Measurements from ENCODE around the gene ACSBG1.

ACSBG1 gene, protein sequence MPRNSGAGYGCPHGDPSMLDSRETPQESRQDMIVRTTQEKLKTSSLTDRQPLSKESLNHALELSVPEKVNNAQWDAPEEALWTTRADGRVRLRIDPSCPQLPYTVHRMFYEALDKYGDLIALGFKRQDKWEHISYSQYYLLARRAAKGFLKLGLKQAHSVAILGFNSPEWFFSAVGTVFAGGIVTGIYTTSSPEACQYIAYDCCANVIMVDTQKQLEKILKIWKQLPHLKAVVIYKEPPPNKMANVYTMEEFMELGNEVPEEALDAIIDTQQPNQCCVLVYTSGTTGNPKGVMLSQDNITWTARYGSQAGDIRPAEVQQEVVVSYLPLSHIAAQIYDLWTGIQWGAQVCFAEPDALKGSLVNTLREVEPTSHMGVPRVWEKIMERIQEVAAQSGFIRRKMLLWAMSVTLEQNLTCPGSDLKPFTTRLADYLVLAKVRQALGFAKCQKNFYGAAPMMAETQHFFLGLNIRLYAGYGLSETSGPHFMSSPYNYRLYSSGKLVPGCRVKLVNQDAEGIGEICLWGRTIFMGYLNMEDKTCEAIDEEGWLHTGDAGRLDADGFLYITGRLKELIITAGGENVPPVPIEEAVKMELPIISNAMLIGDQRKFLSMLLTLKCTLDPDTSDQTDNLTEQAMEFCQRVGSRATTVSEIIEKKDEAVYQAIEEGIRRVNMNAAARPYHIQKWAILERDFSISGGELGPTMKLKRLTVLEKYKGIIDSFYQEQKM

DNA sequence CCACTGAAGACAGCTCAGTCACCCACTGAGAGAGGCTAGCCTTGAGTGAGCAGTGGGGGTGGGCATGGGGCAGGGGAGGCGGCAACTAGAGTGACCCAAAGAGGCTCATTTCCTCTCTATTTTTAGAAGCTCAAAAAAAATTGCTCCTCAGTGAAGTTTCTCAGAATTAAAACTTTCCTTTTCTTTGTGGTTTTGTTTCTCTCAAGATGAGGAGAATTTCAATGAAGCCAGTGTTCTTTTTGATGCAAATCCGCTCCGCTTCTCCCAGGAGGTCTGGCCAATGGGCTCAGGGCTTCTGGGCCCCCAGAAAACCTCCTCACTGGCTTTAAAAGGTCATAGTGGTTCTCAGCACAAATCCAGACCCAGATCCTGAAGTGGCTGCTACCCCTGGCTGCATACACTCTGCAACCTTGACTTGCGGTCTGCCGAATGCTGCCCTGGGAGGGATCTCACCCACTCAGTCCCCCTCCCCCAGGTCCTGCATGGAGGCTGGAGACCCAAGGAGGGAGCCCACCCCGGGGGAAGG lies at the start of gene ACSBG1:
Gene ACSBG1, minus strand, starts transcription at position 51 of the 526 bp plus-strand sequence. CDS start 64 bp downstream, outside the sequence.
- no peak within 1 kb of the TSS for H3K4me3 ChIP-seq (ENCODE audit: low read length)
- TF ChIP-seq, protein P1, sequence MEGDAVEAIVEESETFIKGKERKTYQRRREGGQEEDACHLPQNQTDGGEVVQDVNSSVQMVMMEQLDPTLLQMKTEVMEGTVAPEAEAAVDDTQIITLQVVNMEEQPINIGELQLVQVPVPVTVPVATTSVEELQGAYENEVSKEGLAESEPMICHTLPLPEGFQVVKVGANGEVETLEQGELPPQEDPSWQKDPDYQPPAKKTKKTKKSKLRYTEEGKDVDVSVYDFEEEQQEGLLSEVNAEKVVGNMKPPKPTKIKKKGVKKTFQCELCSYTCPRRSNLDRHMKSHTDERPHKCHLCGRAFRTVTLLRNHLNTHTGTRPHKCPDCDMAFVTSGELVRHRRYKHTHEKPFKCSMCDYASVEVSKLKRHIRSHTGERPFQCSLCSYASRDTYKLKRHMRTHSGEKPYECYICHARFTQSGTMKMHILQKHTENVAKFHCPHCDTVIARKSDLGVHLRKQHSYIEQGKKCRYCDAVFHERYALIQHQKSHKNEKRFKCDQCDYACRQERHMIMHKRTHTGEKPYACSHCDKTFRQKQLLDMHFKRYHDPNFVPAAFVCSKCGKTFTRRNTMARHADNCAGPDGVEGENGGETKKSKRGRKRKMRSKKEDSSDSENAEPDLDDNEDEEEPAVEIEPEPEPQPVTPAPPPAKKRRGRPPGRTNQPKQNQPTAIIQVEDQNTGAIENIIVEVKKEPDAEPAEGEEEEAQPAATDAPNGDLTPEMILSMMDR (conservative IDR thresholded peaks at IDR 0.05; ENCODE audit: low read depth, low read length), result no peak
- no peak for DNase-seq (ENCODE audit: low read depth)

DNA sequence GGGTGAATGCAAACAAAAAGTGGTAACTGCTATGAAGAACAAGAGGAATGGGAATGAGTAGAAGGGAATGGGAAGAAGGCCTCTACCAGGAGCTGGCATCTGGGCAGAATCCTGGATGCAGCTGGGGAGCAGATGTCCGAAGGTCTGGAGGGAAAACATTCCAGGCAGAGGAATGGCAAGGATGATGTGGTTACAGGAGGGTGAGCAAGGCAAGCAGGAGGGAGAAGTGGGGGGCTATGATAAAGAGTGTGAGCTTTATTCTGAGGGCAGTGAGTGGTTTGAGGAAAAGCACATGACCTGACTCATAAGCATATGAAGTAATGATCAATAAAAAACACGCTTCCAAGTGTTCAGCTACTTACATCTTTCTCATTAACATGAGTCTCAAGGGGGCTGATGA lies 48.0 kb upstream of the ACSBG1 start:
- no peak overlapping the region for H3K4me3 ChIP-seq (ENCODE audit: low read length)
- TF ChIP-seq, protein P1 (conservative IDR thresholded peaks at IDR 0.05; ENCODE audit: low read depth, low read length), result no peak
- no peak for DNase-seq (ENCODE audit: low read depth)

DNA sequence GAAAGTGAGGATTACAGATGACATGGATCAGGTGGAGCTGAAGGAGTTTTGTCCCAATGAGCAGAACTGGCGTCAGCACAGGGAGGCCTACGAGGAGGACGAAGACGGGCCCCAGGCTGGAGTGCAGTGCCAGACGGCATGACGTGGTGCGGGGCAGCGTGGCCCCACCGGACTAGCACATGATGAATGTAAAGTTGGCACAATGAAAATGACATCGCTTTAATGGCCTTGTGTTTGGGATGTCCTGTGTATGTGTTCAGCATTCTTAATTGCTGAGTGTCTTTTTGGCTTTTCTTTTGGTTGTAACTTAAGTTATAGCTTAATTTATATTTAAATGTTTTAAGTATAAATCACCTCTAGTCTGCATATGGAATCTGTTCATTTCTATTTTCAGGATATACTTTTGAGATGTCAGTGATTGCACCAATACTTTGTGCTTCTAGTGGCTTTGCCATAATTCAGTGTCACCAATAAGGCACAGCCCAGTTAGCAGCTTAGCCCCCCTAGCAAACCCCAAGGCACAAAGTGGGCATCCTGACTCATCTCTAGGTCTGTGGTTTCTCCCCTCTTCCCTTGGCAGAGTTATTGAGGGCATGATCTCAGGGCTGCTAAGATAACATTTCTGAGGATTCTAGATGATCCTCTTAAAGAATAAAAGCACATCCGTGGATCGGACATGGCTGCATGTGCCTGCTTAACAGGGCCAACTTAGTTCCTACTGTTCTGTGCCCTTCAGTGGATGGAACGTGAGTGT lies 46.1 kb upstream of the ACSBG1 start:
- no peak overlapping the region for H3K4me3 ChIP-seq (ENCODE audit: low read length)
- TF ChIP-seq, protein P1 (conservative IDR thresholded peaks at IDR 0.05; ENCODE audit: low read depth, low read length), result no peak
- no peak for DNase-seq (ENCODE audit: low read depth)

DNA sequence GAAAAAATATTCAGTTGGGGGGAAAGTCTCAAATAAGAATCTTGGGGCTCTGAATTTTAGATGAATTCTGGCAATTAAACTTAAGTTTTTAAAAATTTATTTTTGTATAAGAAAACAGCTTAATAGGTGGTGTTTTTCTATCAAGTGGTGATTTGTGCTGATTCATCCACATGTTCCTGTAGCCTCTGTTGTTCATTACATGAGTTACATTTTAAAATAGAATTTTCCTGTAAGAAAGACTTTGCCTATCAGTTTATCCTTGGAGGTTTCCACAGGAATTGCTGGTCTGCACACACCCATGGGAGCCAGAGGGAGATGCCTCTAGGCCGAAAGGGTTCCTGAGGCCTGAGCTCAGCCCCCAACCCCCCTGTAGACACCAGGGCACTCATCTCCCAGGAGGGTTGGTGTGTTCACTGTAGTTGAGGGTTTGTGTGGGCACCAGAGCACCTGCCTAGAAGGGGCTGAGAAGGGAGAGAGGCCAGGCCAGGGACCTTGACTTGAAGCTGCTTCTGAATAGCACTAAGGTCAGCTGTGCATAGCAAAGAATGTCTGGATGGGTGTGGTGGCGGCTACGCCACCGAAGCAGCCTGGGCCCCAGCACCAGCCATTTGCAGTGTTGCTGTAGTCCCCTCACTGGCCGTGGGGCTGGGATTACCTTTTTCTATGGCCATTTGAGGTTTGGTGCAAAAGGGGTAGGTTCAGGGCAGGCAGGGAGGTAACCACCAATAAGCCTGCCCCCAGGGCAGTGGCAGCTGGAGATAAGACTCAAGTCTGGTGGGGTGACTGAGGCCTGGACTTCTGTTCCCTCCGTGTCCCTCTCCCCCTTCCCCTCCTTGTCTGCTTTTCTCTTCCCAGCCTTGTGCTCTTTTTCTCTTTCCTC lies 41.9 kb upstream of the ACSBG1 start:
- DNase-seq (ENCODE audit: low read depth), result no peak
- TF ChIP-seq, protein P1 (conservative IDR thresholded peaks at IDR 0.05; ENCODE audit: low read depth, low read length), result no peak
- no peak overlapping the region for H3K4me3 ChIP-seq (ENCODE audit: low read length)

DNA sequence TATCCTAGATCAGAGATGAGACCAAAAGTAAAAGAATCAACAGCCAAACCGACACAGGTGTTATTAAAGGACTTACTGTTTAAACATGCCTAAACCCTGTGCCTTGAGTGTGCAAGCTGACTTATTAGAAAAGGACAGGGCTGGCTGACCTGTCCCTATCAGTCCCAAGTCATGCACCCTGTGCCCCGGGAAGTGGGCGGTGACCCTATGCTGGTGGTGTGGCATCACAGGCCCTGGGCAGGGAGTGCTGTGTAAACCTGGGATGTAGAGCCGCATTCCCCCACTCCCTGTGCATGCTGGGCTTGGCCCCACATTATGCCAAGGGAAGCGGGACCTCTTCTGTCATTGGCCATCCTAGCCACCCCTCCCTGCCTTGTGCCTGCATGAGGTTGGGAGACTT lies 40.6 kb upstream of the ACSBG1 start:
- no peak for DNase-seq (ENCODE audit: low read depth)
- TF ChIP-seq, protein P1 (conservative IDR thresholded peaks at IDR 0.05; ENCODE audit: low read depth, low read length), result no peak
- no peak overlapping the region for H3K4me3 ChIP-seq (ENCODE audit: low read length)

DNA sequence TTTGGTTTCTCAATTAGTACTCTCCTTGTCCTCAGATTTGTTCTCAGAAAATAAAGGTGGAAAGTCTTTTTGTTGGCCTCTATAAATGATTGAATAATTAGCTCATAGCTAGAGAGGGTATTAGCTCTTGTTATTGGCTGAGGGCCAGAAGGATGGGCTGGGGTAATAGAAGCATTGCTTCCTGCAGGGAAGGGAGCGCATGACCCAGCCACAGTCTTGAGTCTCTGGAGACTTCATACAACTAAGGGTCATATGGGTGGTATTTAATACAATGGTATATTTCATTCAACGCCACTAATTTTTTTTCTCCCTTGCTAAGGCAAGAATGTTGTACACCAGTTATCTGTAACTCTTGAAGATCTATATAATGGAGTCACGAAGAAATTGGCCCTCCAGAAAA lies 38.4 kb upstream of the ACSBG1 start:
- DNase-seq (ENCODE audit: low read depth), result no peak
- no peak overlapping the region for H3K4me3 ChIP-seq (ENCODE audit: low read length)
- TF ChIP-seq, protein P1 (conservative IDR thresholded peaks at IDR 0.05; ENCODE audit: low read depth, low read length), result no peak

Data from retinal pigment epithelial cell (primary cell).